Measurements from ENCODE around the gene LSM7.

GRCh38 chr19:2357279-2358206, 29.2 kb upstream of the LSM7 start:
- no peak for TF ChIP-seq CTCF (IDR thresholded peaks at IDR 0.05)
- no peak for TF ChIP-seq POLR2AphosphoS5 (IDR thresholded peaks at IDR 0.05)
- no peak for TF ChIP-seq POLR2A (IDR thresholded peaks at IDR 0.05)
